Endothelial cell of umbilical vein (primary cell): ENCODE measurements around the gene MOB3A.

Source experiments
- EZH2 ChIP-seq: IDR thresholded peaks from 2 replicates; pipeline ENCODE4 v1.6.1; 2012; ENCODE audit warnings: borderline replicate concordance, low read depth, mild to moderate bottlenecking, moderate library complexity, low read length, inconsistent platforms; ENCODE audit not compliant: severe bottlenecking
- POLR2A ChIP-seq: IDR thresholded peaks from 2 replicates; pipeline ENCODE4 v1.6.1; 2012; ENCODE audit warnings: low read depth, mild to moderate bottlenecking, control low read depth, low read length
- POLR2AphosphoS5 ChIP-seq: IDR thresholded peaks from 2 replicates; pipeline ENCODE4 v1.6.1; 2012; ENCODE audit warnings: low read depth, mild to moderate bottlenecking, control low read depth, low read length, moderate library complexity; ENCODE audit not compliant: insufficient read depth
- TF ChIP-seq, protein P1 (sequence below), 2 donors: IDR thresholded peaks; 1 replicate in 1 of 2; 2 replicates in 1 of 2; pipeline ENCODE4 v1.5.1; 2011; ENCODE audit warnings: low read length in 2 of 2, mild to moderate bottlenecking in 2 of 2, moderate library complexity in 2 of 2, control low read depth in 1 of 2, inconsistent platforms in 1 of 2, low read depth in 1 of 2; ENCODE audit not compliant: insufficient read depth in 1 of 2; ENCODE audit errors: extremely low read depth in 1 of 2
- TF ChIP-seq, protein P2 (sequence below): IDR thresholded peaks from 2 replicates; pipeline ENCODE4 v1.6.1; 2011; ENCODE audit not compliant: insufficient read depth, insufficient read length

DNA sequence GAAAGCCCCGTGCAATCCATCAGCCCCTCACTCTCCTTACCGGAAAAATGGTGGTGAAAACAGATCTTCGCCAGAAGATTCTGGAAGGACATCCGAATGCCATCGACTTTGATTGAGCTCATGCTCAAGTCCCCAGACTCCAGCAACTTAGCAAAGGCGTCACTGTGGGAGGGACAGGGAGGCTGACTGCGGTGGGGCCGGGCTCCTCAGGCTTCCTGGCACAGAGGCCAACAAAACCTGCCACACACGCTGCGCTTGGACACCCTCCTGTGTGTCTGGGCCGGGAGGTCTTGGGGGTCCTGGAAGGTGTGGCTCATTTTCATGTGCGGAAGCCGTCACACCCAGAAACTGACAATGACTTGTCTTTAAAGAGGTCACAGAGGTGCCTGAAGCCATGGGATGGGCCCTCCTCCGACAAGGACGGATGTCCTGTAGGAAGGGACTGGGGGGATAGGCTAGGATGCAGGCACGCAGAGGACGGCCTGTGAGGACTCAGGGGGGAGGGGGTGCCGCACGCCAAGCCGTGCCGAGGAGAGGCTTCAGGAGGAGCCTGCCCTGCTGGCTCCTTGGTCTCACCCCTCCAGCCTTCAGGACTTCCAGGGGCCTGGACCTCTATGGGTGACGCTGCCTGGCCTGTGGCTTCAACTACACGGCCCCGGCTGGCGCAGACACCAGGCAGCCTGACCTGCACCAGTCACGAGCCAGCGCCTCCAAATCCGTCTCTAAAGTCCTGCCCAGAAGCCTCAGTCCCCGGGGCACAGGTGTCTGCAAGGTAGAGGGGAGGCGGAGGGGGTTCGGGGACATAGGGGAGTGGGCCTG, 13.1 kb upstream of the MOB3A start:
- TF ChIP-seq, protein P1, sequence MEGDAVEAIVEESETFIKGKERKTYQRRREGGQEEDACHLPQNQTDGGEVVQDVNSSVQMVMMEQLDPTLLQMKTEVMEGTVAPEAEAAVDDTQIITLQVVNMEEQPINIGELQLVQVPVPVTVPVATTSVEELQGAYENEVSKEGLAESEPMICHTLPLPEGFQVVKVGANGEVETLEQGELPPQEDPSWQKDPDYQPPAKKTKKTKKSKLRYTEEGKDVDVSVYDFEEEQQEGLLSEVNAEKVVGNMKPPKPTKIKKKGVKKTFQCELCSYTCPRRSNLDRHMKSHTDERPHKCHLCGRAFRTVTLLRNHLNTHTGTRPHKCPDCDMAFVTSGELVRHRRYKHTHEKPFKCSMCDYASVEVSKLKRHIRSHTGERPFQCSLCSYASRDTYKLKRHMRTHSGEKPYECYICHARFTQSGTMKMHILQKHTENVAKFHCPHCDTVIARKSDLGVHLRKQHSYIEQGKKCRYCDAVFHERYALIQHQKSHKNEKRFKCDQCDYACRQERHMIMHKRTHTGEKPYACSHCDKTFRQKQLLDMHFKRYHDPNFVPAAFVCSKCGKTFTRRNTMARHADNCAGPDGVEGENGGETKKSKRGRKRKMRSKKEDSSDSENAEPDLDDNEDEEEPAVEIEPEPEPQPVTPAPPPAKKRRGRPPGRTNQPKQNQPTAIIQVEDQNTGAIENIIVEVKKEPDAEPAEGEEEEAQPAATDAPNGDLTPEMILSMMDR (IDR thresholded peaks at IDR 0.05; ENCODE audit: extremely low read depth in 1 of 2, insufficient read depth in 1 of 2, low read depth in 1 of 2, low read length in 2 of 2) = no peak
- TF ChIP-seq POLR2AphosphoS5 (no peak), EZH2 (no peak), POLR2A (no peak)
- TF ChIP-seq, protein P2, sequence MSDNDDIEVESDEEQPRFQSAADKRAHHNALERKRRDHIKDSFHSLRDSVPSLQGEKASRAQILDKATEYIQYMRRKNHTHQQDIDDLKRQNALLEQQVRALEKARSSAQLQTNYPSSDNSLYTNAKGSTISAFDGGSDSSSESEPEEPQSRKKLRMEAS = no peak
